Gastrocnemius medialis (tissue), 4 donors: ENCODE results near the gene PPRC1.

ENCODE experiments used
- CTCF ChIP-seq, 5 experiments: fragments of 450-650 bp in 3 of 5; fragments of 200-600 bp in 2 of 5; sonication (generic) in 2 of 5; IDR thresholded peaks in 4 of 5; conservative IDR thresholded peaks in 1 of 5; 1 replicate in 4 of 5; 2 replicates in 1 of 5; pipeline ENCODE4 v1.5.1; 2016 to 2019; ENCODE audit warnings: antibody characterized with exemption in 5 of 5, mild to moderate bottlenecking in 3 of 5, moderate library complexity in 3 of 5
- POLR2A ChIP-seq, 2 donors: fragments of 450-650 bp; IDR thresholded peaks; one replicate each; pipeline ENCODE4 v1.6.1; 2017; ENCODE audit warnings: antibody characterized with exemption in 2 of 2, mild to moderate bottlenecking in 2 of 2, moderate library complexity in 2 of 2

- TF ChIP-seq CTCF (IDR thresholded peaks at IDR 0.05 in 4 of 5, conservative IDR thresholded peaks at IDR 0.05 in 1 of 5) (peak; percentile 73 to 95 (median 90)), POLR2A (IDR thresholded peaks at IDR 0.05) (peak; percentile 91 to 93)
These were observed at the start of gene PPRC1 for GRCh38 chr10:102132563-102133372.
